H1 (cell line): ENCODE data around the gene TMEM39A. TPM values are rescaled to one million over a fixed set of nuclear protein-coding genes. Genes with fewer than 3 reads are reported as not detected.

Source experiments
- CTCF ChIA-PET: fragments of 300-600 bp; sonication (Branson Sonifier 250); formaldehyde crosslinking; loops from one replicate; lab custom pipeline; 2021; ENCODE audit not compliant: partially characterized antibody; lab: Charles Lee
- POLR2A ChIA-PET: fragments of 300-600 bp; sonication (Branson Sonifier 250); formaldehyde crosslinking; loops from one replicate; lab custom pipeline; 2021; ENCODE audit warnings: inconsistent platforms; ENCODE audit not compliant: partially characterized antibody; lab: Charles Lee
- DNase-seq, 2 experiments: peaks; one replicate each; pipeline versions ENCODE4 v3.0.0 to v3.0.0-alpha.2; 2010 to 2022; ENCODE audit warnings: low spot score in 2 of 2, low read depth in 1 of 2, mixed read lengths in 1 of 2
- FAIRE-seq: peaks from 2 replicates; lab custom pipeline; 2011; peaks lifted over from hg19 to GRCh38; lab: Jason Lieb, UNC
- H2AFZ ChIP-seq: 2 replicates; pipeline ENCODE4 v1.8.1; 2012; ENCODE audit warnings: low read length, inconsistent platforms
- H2AK5ac ChIP-seq: 2 replicates; pipeline ENCODE4 v1.6.1; 2013; ENCODE audit warnings: low read depth, low read length
- H2BK120ac ChIP-seq: replicated peaks from 2 replicates; pipeline ENCODE3; 2013; ENCODE audit warnings: low read depth, low read length, inconsistent platforms
- H2BK12ac ChIP-seq: 2 replicates; pipeline ENCODE4 v1.6.1; 2013; ENCODE audit warnings: low read depth, low read length
- H2BK15ac ChIP-seq: 2 replicates; pipeline ENCODE4 v1.6.1; 2013; ENCODE audit warnings: low read length
- H2BK20ac ChIP-seq: 2 replicates; pipeline ENCODE4 v1.6.1; 2013; ENCODE audit warnings: low read length
- H2BK5ac ChIP-seq: 2 replicates; pipeline ENCODE4 v1.6.1; 2013; ENCODE audit warnings: low read depth, low read length
- H3K14ac ChIP-seq: 2 replicates; pipeline ENCODE4 v1.6.1; 2013; ENCODE audit warnings: inconsistent platforms; ENCODE audit not compliant: insufficient read length
- H3K18ac ChIP-seq: 2 replicates; pipeline ENCODE4 v1.6.1; 2013; ENCODE audit warnings: low read length; ENCODE audit errors: extremely low read depth
- H3K23ac ChIP-seq: 2 replicates; pipeline ENCODE4 v1.6.1; 2013; ENCODE audit warnings: inconsistent platforms; ENCODE audit not compliant: insufficient read length
- H3K23me2 ChIP-seq: 2 replicates; pipeline ENCODE4 v1.6.1; 2013; ENCODE audit warnings: low read depth, low read length
- H3K27ac ChIP-seq: 2 replicates; pipeline ENCODE4 v1.6.1; 2011; ENCODE audit warnings: low read depth, low read length, inconsistent platforms
- H3K27me3 ChIP-seq, 4 experiments: replicated peaks in 1 of 4; 1 replicate in 1 of 4; 2 replicates in 3 of 4; pipeline versions ENCODE4 v1.6.1 to v1.8.1; 2011 to 2013; ENCODE audit warnings: low read length in 3 of 4, mild to moderate bottlenecking in 3 of 4, inconsistent platforms in 2 of 4, mixed read lengths in 2 of 4, moderate library complexity in 1 of 4; ENCODE audit not compliant: control insufficient read depth in 3 of 4, insufficient read depth in 3 of 4; ENCODE audit errors: extremely low read depth in 1 of 4
- H3K36me3 ChIP-seq, 4 experiments: 2 replicates each; pipeline versions ENCODE4 v1.6.1 to v1.8.1; 2011 to 2013; ENCODE audit warnings: mild to moderate bottlenecking in 4 of 4, low read length in 3 of 4, moderate library complexity in 2 of 4, control low read depth in 1 of 4, inconsistent platforms in 1 of 4; ENCODE audit not compliant: insufficient read depth in 4 of 4, control insufficient read depth in 2 of 4
- H3K4ac ChIP-seq: replicated peaks from 2 replicates; pipeline ENCODE3; 2013; ENCODE audit warnings: low read length, low read depth, mixed read lengths, inconsistent platforms; ENCODE audit not compliant: insufficient read length
- H3K4me1 ChIP-seq, 4 experiments: replicated peaks in 1 of 4; 1 replicate in 1 of 4; 2 replicates in 3 of 4; pipeline versions ENCODE4 v1.6.1 to v1.8.1; 2011 to 2013; ENCODE audit warnings: low read length in 3 of 4, inconsistent platforms in 2 of 4, mixed read lengths in 1 of 4; ENCODE audit not compliant: insufficient read depth in 4 of 4, control insufficient read depth in 3 of 4
- H3K4me2 ChIP-seq, 2 experiments: 2 replicates each; pipeline versions ENCODE4 v1.6.1 to v1.8.1; 2011 to 2013; ENCODE audit warnings: low read depth in 2 of 2, low read length in 2 of 2, control low read depth in 1 of 2, inconsistent platforms in 1 of 2, mild to moderate bottlenecking in 1 of 2; ENCODE audit not compliant: insufficient read depth in 1 of 2
- H3K4me3 ChIP-seq, 4 experiments: fragments of 200-600, 300-600 bp in 1 of 4; sonication (generic), shearing (Covaris generic), sonication (Bioruptor Twin) in 1 of 4; 2 replicates each; pipeline versions ENCODE4 v1.5.1 to v1.8.1; 2011 to 2016; ENCODE audit warnings: low read length in 4 of 4, low read depth in 3 of 4, control low read depth in 2 of 4, inconsistent platforms in 2 of 4, mild to moderate bottlenecking in 2 of 4, mixed read lengths in 1 of 4, moderate library complexity in 1 of 4; ENCODE audit not compliant: insufficient read depth in 2 of 4; ENCODE audit errors: extremely low read depth in 1 of 4
- H3K56ac ChIP-seq: replicated peaks from 2 replicates; pipeline ENCODE3; 2013; ENCODE audit warnings: low read depth, mild to moderate bottlenecking, mixed read lengths, low read length, inconsistent platforms; ENCODE audit not compliant: insufficient read length
- H3K79me1 ChIP-seq: 2 replicates; pipeline ENCODE4 v1.6.1; 2013; ENCODE audit warnings: low read depth, low read length, control low read depth
- H3K79me2 ChIP-seq, 2 experiments: 2 replicates each; pipeline versions ENCODE4 v1.6.1 to v1.8.1; 2012 to 2013; ENCODE audit warnings: low read length in 2 of 2, mild to moderate bottlenecking in 2 of 2, inconsistent platforms in 1 of 2; ENCODE audit not compliant: insufficient read depth in 2 of 2, control insufficient read depth in 1 of 2
- H3K9ac ChIP-seq, 4 experiments: replicated peaks in 1 of 4; 1 replicate in 1 of 4; 2 replicates in 3 of 4; pipeline versions ENCODE4 v1.6.1 to v1.8.1; 2011 to 2013; ENCODE audit warnings: low read depth in 3 of 4, low read length in 3 of 4, control low read depth in 2 of 4, mild to moderate bottlenecking in 2 of 4, moderate library complexity in 2 of 4, inconsistent platforms in 1 of 4; ENCODE audit errors: extremely low read depth in 1 of 4
- H3K9me3 ChIP-seq, 2 experiments: 2 replicates each; pipeline versions ENCODE4 v1.6.1 to v1.8.1; 2012 to 2013; ENCODE audit warnings: mild to moderate bottlenecking in 2 of 2, moderate library complexity in 2 of 2, control low read depth in 1 of 2, inconsistent platforms in 1 of 2, low read depth in 1 of 2, low read length in 1 of 2, mixed read lengths in 1 of 2; ENCODE audit not compliant: insufficient read depth in 2 of 2
- H4K20me1 ChIP-seq, 2 experiments: replicated peaks in 1 of 2; 2 replicates each; pipeline versions ENCODE3 to v1.8.1; 2011 to 2013; ENCODE audit warnings: inconsistent platforms in 2 of 2, low read length in 2 of 2, mild to moderate bottlenecking in 1 of 2; ENCODE audit not compliant: insufficient read depth in 2 of 2, control insufficient read depth in 1 of 2
- H4K5ac ChIP-seq: 2 replicates; pipeline ENCODE4 v1.6.1; 2013; ENCODE audit warnings: low read length, low read depth, mixed read lengths, inconsistent platforms; ENCODE audit not compliant: insufficient read length
- H4K8ac ChIP-seq: 2 replicates; pipeline ENCODE4 v1.8.0; 2013; ENCODE audit warnings: mild to moderate bottlenecking, moderate library complexity, low read length, inconsistent platforms; ENCODE audit not compliant: insufficient read depth; ENCODE audit errors: extremely low read depth
- H4K91ac ChIP-seq: replicated peaks from 2 replicates; pipeline ENCODE3; 2013; ENCODE audit warnings: low read length, mixed read lengths, inconsistent platforms; ENCODE audit not compliant: insufficient read length
- CBX8 ChIP-seq: fragments of 300-800, 300-1000 bp; sonication (generic); IDR thresholded peaks from 2 replicates; pipeline ENCODE4 v1.7.1; 2016; ENCODE audit warnings: low read depth, low read length, borderline replicate concordance
- HDAC2 ChIP-seq, 2 experiments: fragments of 300-600 bp in 1 of 2; sonication (generic) in 1 of 2; IDR thresholded peaks; 2 replicates each; pipeline ENCODE4 v1.6.1; 2011 to 2012; ENCODE audit warnings: low read depth in 2 of 2, low read length in 2 of 2, mild to moderate bottlenecking in 2 of 2, moderate library complexity in 2 of 2, borderline replicate concordance in 1 of 2, inconsistent platforms in 1 of 2
- SAP30 ChIP-seq: fragments of 300-600 bp; sonication (generic); IDR thresholded peaks from 2 replicates; pipeline ENCODE4 v1.7.1; 2012; ENCODE audit warnings: low read length, moderate library complexity, mild to moderate bottlenecking, inconsistent platforms; ENCODE audit not compliant: insufficient read depth, insufficient replicate concordance
- SRF ChIP-seq: IDR thresholded peaks from 2 replicates; pipeline ENCODE4 v1.6.1; 2011; ENCODE audit warnings: mild to moderate bottlenecking, low read depth, low read length, moderate library complexity
- YY1 ChIP-seq: IDR thresholded peaks from 2 replicates; pipeline ENCODE4 v1.6.1; 2011; ENCODE audit warnings: low read depth, mild to moderate bottlenecking, low read length
- polyA plus RNA-seq, 7 experiments: library from polyadenylated mRNA; depleted of rRNA in 3 of 7; stranded (reverse) in 5 of 7; unstranded in 2 of 7; fragments of >200 nt in 5 of 7; fragments of 200-250 nt in 2 of 7; gene quantifications; 1 replicate in 5 of 7; 2 replicates in 1 of 7; 4 replicates in 1 of 7; pipeline versions ENCODE4 v1.2.1 to v1.2.3, GENCODE V29; 2011 to 2013; ENCODE audit warnings: missing spikeins in 2 of 7, mixed read lengths in 2 of 7
- total RNA-seq: library from RNA; stranded (reverse); fragmentation: NEBNext Ultra II Directional; extraction: Animal tissue kit (Norgen Biotek cat#: 25700); gene quantifications from 2 replicates; pipeline ENCODE4 v1.2.1, GENCODE V29; 2021

Gene TMEM39A
- total and polyA plus RNA-seq, 2 of the 8 experiments (the other 6 are each of a cell fraction or from before 2014, with no cell fraction given): 26.8 to 36.1 TPM

GRCh38 chr3:119443179-119443578 is 20.2 kb downstream of the TMEM39A start:
- no peak for TF ChIP-seq SAP30
- TF ChIP-seq HDAC2 (IDR thresholded peaks at IDR 0.05; ENCODE audit: borderline replicate concordance in 1 of 2, low read depth in 2 of 2, low read length in 2 of 2): no peak
- no peak for TF ChIP-seq CBX8
- TF ChIP-seq SRF: no peak
- no peak for TF ChIP-seq YY1
- no peak overlapping the region for H3K4ac ChIP-seq
- H3K18ac ChIP-seq: no peak overlapping the region
- no peak overlapping the region for H3K4me2 ChIP-seq
- no peak overlapping the region for H4K8ac ChIP-seq
- H4K91ac ChIP-seq: no peak overlapping the region
- no peak for DNase-seq
- H3K4me1 ChIP-seq: no peaks in the 10 kb centered on the region
- H3K9ac ChIP-seq: no peak overlapping the region
- FAIRE-seq: no peak
- no peaks in the 10 kb centered on the region for H3K9me3 ChIP-seq
- no peak overlapping the region for H2AK5ac ChIP-seq
- H3K36me3 ChIP-seq: peaks cover 2 to 24% (median 11%) of the 10 kb centered on the region in 4 experiments; a peak in 6 of 8 replicates
- no peak overlapping the region for H3K14ac ChIP-seq
- H2BK120ac ChIP-seq: no peak overlapping the region
- no peaks in the 10 kb centered on the region for H3K79me2 ChIP-seq
- H3K27me3 ChIP-seq: no peaks in the 10 kb centered on the region
- H3K23ac ChIP-seq: no peak overlapping the region
- H2BK5ac ChIP-seq: no peak overlapping the region
- no peak overlapping the region for H3K27ac ChIP-seq
- H3K56ac ChIP-seq: no peak overlapping the region
- CTCF ChIA-PET: interaction anchor here (0.9 kb wide), 1 partner anchor 15 kb away, joined by 3 read pairs; no protein-coding TSS in a partner anchor
- POLR2A ChIA-PET: no interaction called here
- H3K79me1 ChIP-seq: no peaks in the 10 kb centered on the region
- H2BK12ac ChIP-seq: no peak overlapping the region
- no peak overlapping the region for H2AFZ ChIP-seq
- H4K5ac ChIP-seq: no peak overlapping the region
- no peak overlapping the region for H2BK15ac ChIP-seq
- H2BK20ac ChIP-seq: no peak overlapping the region
- H3K4me3 ChIP-seq: no peak overlapping the region
- no peaks in the 10 kb centered on the region for H4K20me1 ChIP-seq
- no peaks in the 10 kb centered on the region for H3K23me2 ChIP-seq
